ENCODE measurements around the gene TMEM106A.

DNA sequence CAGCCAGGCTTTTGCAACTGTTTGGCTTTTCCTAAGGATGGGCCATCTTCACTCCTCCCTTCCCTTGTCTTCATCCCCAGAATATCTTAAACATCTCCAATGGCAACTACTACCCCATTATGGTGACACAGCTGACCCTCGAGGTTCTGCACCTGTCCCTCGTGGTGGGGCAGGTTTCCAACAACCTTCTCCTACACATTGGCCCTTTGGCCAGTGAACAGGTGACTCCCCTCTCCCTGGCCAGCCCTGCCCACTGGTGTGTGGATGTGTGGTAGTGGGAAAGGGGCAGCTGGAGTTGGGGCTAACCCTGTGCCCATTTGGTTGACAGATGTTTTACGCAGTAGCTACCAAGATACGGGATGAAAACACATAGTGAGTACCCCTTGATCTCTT lies 4.7 kb downstream of the TMEM106A start:
- TF ChIP-seq EZH2 (IDR thresholded peaks at IDR 0.05) (no peak), POLR2AphosphoS5 (IDR thresholded peaks at IDR 0.05; ENCODE audit: borderline replicate concordance, low read depth, low read length) (no peak)
